ENCODE data around the gene TRIO. TPM values are rescaled to one million over a fixed set of nuclear protein-coding genes. Genes with fewer than 3 reads are reported as not detected.

The TRIO gene
- total and polyA plus RNA-seq, 2 donors (not counting 3 experiments of a cell fraction or from before 2014, with no cell fraction given), result 82.9 to 248 TPM

GRCh38 chr5:14212838-14213237, 69.7 kb downstream of the TRIO start:
- peaks cover 28% of the 10 kb centered on the region for H3K4me1 ChIP-seq (ENCODE audit: control insufficient read depth, extremely low read depth, insufficient read depth, low read length)
- BruUV-seq (replicated peaks), result no TSS peak

More at GRCh38 chr5:14212838-14213237, 69.7 kb downstream of the TRIO start:
- DNase-seq (ENCODE audit: low read depth, low spot score) (no peak), FAIRE-seq (no peak)
- no peaks in the 10 kb centered on the region for H3K9me3 ChIP-seq (replicated peaks; ENCODE audit: control insufficient read depth, insufficient read depth, low read length)
- peaks cover 100% of the 10 kb centered on the region for H3K79me2 ChIP-seq (ENCODE audit: control insufficient read depth, insufficient read depth, low read length)
- POLR2A ChIA-PET, result no interaction called here
- no peak overlapping the region for H2AFZ ChIP-seq (ENCODE audit: low read depth, low read length)
- peaks cover 15% of the 10 kb centered on the region for H4K20me1 ChIP-seq (replicated peaks; ENCODE audit: control insufficient read depth, extremely low read depth, insufficient read depth, low read length)
- H3K27ac ChIP-seq (ENCODE audit: insufficient read depth, low read depth, low read length), result no peak overlapping the region
- intact Hi-C loops (cut with micrococcal nuclease) (no loop called here), dilution Hi-C loops (cut with MboI; ENCODE audit: extremely low pct_ligation_motif_present, low sequenced_read_pairs) (no loop called here)
- no peaks in the 10 kb centered on the region for H3K27me3 ChIP-seq (ENCODE audit: control insufficient read depth in 2 of 2, insufficient read depth in 2 of 2, low read length in 2 of 2)
- TF ChIP-seq JUN (IDR thresholded peaks at IDR 0.05; ENCODE audit: borderline replicate concordance, insufficient read depth, insufficient read length, low read depth), result no peak
- TF ChIP-seq FOS (IDR thresholded peaks at IDR 0.05; ENCODE audit: borderline replicate concordance, insufficient read depth, low read length), result no peak
- TF ChIP-seq MYC (IDR thresholded peaks at IDR 0.05; ENCODE audit: low read depth, low read length), result no peak
- no peak for TF ChIP-seq CTCF (IDR thresholded peaks at IDR 0.05; ENCODE audit: extremely low read depth in 1 of 2, insufficient read depth in 1 of 2, low read depth in 1 of 2, low read length in 2 of 2)
- no peak for TF ChIP-seq GATA2 (IDR thresholded peaks at IDR 0.05; ENCODE audit: insufficient read depth, insufficient read length, low read depth, low read length)
- no peak for TF ChIP-seq EZH2 (IDR thresholded peaks at IDR 0.05; ENCODE audit: borderline replicate concordance, low read depth, low read length, severe bottlenecking)
- no peak for TF ChIP-seq POLR2A (IDR thresholded peaks at IDR 0.05; ENCODE audit: low read depth, low read length)
- TF ChIP-seq MAX (IDR thresholded peaks at IDR 0.05; ENCODE audit: insufficient read depth, insufficient read length), result no peak
- H3K9me1 ChIP-seq (replicated peaks; ENCODE audit: control insufficient read depth, extremely low read depth, insufficient read depth, low read length), result no peaks in the 10 kb centered on the region
- H3K36me3 ChIP-seq (ENCODE audit: control insufficient read depth in 2 of 2, extremely low read depth in 1 of 2, insufficient read depth in 2 of 2, low read length in 2 of 2), result no peaks in the 10 kb centered on the region
- CTCF ChIA-PET, result interaction anchor here (1.3 kb wide), 1 partner anchor 57 kb away, joined by 3 read pairs; no protein-coding TSS in a partner anchor
- H3K4me2 ChIP-seq (ENCODE audit: insufficient read depth, low read length), result no peak overlapping the region
- H3K4me3 ChIP-seq (replicated peaks in 1 of 3; ENCODE audit: insufficient read depth in 1 of 3, low read depth in 1 of 3, low read length in 3 of 3), result no peak overlapping the region
- no peak overlapping the region for H3K9ac ChIP-seq (replicated peaks; ENCODE audit: extremely low read depth, insufficient read depth, low read length)
